A673 (cell line): ENCODE measurements around the gene SIGLEC6. TPM values are rescaled to one million over a fixed set of nuclear protein-coding genes. Genes with fewer than 3 reads are reported as not detected.

Source experiments
- BruUV-seq: library from RNA; stranded (reverse); fragments of 400-500 nt; replicated peaks from 2 replicates; lab custom pipeline; 2021; lab: Mats Ljungman, UMichigan
- CTCF ChIA-PET: fragments of 300-600 bp; sonication (Branson Sonifier 250); formaldehyde crosslinking; loops from one replicate; lab custom pipeline; 2022; ENCODE audit warnings: antibody characterized with exemption; lab: Charles Lee
- POLR2A ChIA-PET: fragments of 300-600 bp; sonication (Branson Sonifier 250); formaldehyde crosslinking; loops from one replicate; lab custom pipeline; 2022; ENCODE audit warnings: antibody characterized with exemption; ENCODE audit not compliant: low non-redundant PET; lab: Charles Lee
- DNase-seq: peaks from one replicate; pipeline ENCODE4 v3.0.0-alpha.2; 2015; ENCODE audit warnings: low spot score
- H3K27ac ChIP-seq: fragments of 200-600 bp; sonication (generic); 2 replicates; pipeline ENCODE4 v1.5.1; 2016; ENCODE audit warnings: mixed run types, low read depth, mild to moderate bottlenecking, mixed read lengths, antibody characterized with exemption, low read length; ENCODE audit not compliant: poor library complexity, severe bottlenecking
- H3K27me3 ChIP-seq: fragments of 200-600 bp; sonication (generic); replicated peaks from 2 replicates; pipeline ENCODE4 v1.6.1; 2017; ENCODE audit warnings: mixed run types, low read depth, mild to moderate bottlenecking, mixed read lengths, antibody characterized with exemption, low read length; ENCODE audit not compliant: insufficient read depth, poor library complexity
- H3K36me3 ChIP-seq: fragments of 200-600 bp; sonication (generic); 2 replicates; pipeline ENCODE4 v1.6.1; 2016; ENCODE audit warnings: mixed run types, mild to moderate bottlenecking, mixed read lengths, antibody characterized with exemption, low read length; ENCODE audit not compliant: insufficient read depth, poor library complexity, severe bottlenecking
- H3K4me1 ChIP-seq: fragments of 200-600 bp; sonication (generic); 2 replicates; pipeline ENCODE4 v1.6.1; 2017; ENCODE audit warnings: mixed run types, mild to moderate bottlenecking, mixed read lengths, antibody characterized with exemption, low read length; ENCODE audit not compliant: insufficient read depth, poor library complexity, severe bottlenecking
- H3K4me3 ChIP-seq: fragments of 200-600 bp; sonication (generic); 2 replicates; pipeline ENCODE4 v1.5.1; 2016; ENCODE audit warnings: low read depth, mixed run types, mild to moderate bottlenecking, mixed read lengths, low read length; ENCODE audit not compliant: poor library complexity, severe bottlenecking
- H3K9me3 ChIP-seq: fragments of 200-600 bp; sonication (generic); 2 replicates; pipeline ENCODE4 v1.6.1; 2016; ENCODE audit warnings: mixed run types, low read depth, mild to moderate bottlenecking, mixed read lengths, antibody characterized with exemption, low read length; ENCODE audit not compliant: poor library complexity, severe bottlenecking
- EZH2 ChIP-seq: fragments of 200-600 bp; sonication (generic); IDR thresholded peaks from 2 replicates; pipeline ENCODE4 v1.6.1; 2017; ENCODE audit warnings: borderline replicate concordance, low read depth, mild to moderate bottlenecking, mixed read lengths, antibody characterized with exemption, low read length; ENCODE audit not compliant: poor library complexity, severe bottlenecking
- intact Hi-C: fragments of 100-400 bp; cut with micrococcal nuclease; formaldehyde crosslinking; loops from one replicate; pipeline ENCODE4 v1.10.0; 2022; ENCODE audit not compliant: unreplicated experiment
- total RNA-seq: library from RNA; stranded (reverse); gene quantifications from 2 replicates; pipeline ENCODE4 v1.2.3, GENCODE V29; 2021
- TF ChIP-seq, protein P1 (sequence below): fragments of 300-800, 200-600 bp; sonication (generic); conservative IDR thresholded peaks from 2 replicates; pipeline ENCODE4 v1.5.1; 2017; ENCODE audit warnings: low read depth, mild to moderate bottlenecking, antibody characterized with exemption, low read length, moderate library complexity, mixed read lengths

Gene SIGLEC6
- total RNA-seq, 1 experiment from 2014 or later: not detected

GRCh38 chr19:51514866-51515481 is 16.5 kb downstream of the SIGLEC6 start:
- no TSS peak for BruUV-seq
- Histone ChIP-seq H3K9me3 (no peaks in the 10 kb centered on the region), H3K27me3 (peaks cover 45% of the 10 kb centered on the region), H3K4me1 (no peaks in the 10 kb centered on the region), H3K27ac (no peak overlapping the region), H3K36me3 (no peaks in the 10 kb centered on the region), H3K4me3 (no peak overlapping the region)
- intact Hi-C loops: no loop called here
- TF ChIP-seq EZH2: no peak
- TF ChIP-seq, protein P1, sequence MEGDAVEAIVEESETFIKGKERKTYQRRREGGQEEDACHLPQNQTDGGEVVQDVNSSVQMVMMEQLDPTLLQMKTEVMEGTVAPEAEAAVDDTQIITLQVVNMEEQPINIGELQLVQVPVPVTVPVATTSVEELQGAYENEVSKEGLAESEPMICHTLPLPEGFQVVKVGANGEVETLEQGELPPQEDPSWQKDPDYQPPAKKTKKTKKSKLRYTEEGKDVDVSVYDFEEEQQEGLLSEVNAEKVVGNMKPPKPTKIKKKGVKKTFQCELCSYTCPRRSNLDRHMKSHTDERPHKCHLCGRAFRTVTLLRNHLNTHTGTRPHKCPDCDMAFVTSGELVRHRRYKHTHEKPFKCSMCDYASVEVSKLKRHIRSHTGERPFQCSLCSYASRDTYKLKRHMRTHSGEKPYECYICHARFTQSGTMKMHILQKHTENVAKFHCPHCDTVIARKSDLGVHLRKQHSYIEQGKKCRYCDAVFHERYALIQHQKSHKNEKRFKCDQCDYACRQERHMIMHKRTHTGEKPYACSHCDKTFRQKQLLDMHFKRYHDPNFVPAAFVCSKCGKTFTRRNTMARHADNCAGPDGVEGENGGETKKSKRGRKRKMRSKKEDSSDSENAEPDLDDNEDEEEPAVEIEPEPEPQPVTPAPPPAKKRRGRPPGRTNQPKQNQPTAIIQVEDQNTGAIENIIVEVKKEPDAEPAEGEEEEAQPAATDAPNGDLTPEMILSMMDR: peak; percentile 77
- ChIA-PET POLR2A (no interaction called here), CTCF (no interaction called here)
- peak; percentile 56 for DNase-seq

GRCh38 chr19:51513968-51514367 is 17.5 kb downstream of the SIGLEC6 start:
- H3K36me3 ChIP-seq: no peaks in the 10 kb centered on the region
- no peaks in the 10 kb centered on the region for H3K9me3 ChIP-seq
- H3K27ac ChIP-seq: no peak overlapping the region
- ChIA-PET CTCF (interaction anchor here (1.1 to 1.2 kb wide), 2 partner anchors 143 to 145 kb away, joined by 3 to 5 read pairs; no protein-coding TSS in a partner anchor), POLR2A (no interaction called here)
- no peak for TF ChIP-seq EZH2
- TF ChIP-seq, protein P1: no peak
- H3K4me1 ChIP-seq: no peaks in the 10 kb centered on the region
- intact Hi-C loops: no loop called here
- DNase-seq: no peak
- H3K4me3 ChIP-seq: no peak overlapping the region
- BruUV-seq: no TSS peak
- H3K27me3 ChIP-seq: peaks cover 55% of the 10 kb centered on the region

- no peaks in the 10 kb centered on the region for H3K36me3 ChIP-seq
- intact Hi-C loops: no loop called here
- no peak overlapping the region for H3K27ac ChIP-seq
- no peaks in the 10 kb centered on the region for H3K9me3 ChIP-seq
- peak; percentile 57 for DNase-seq
- ChIA-PET CTCF (no interaction called here), POLR2A (no interaction called here)
- BruUV-seq: no TSS peak
- peaks cover 76% of the 10 kb centered on the region for H3K27me3 ChIP-seq
- TF ChIP-seq, protein P1: peak; percentile 66
- no peak for TF ChIP-seq EZH2
- H3K4me1 ChIP-seq: no peaks in the 10 kb centered on the region
- H3K4me3 ChIP-seq: no peak overlapping the region
These were observed 20.1 kb downstream of the SIGLEC6 start for GRCh38 chr19:51511353-51511752.
